Lung (tissue), 12 donors: ENCODE results near the gene YTHDF1. TPM values are rescaled to one million over a fixed set of nuclear protein-coding genes. Genes with fewer than 3 reads are reported as not detected.

ENCODE experiments used
- ATAC-seq: fragments of 200-7000 bp; cut with Tn5 transposase; one replicate; pipeline ENCODE4 v1.9.1; 2020; ENCODE audit warnings: moderate number of reproducible peaks; ENCODE audit not compliant: insufficient read depth, low FRiP score
- DNase-seq, 3 donors: peaks; one replicate each; pipeline ENCODE4 v3.0.0-alpha.2; 2013 to 2017
- H3K27ac ChIP-seq, 2 donors: one replicate each; pipeline ENCODE4 v1.5.1; 2013; ENCODE audit warnings: mild to moderate bottlenecking in 2 of 2, moderate library complexity in 2 of 2, control low read depth in 1 of 2, inconsistent platforms in 1 of 2, low read depth in 1 of 2, low read length in 1 of 2
- H3K27me3 ChIP-seq, 3 donors: one replicate each; pipeline ENCODE4 v1.5.1; 2013; ENCODE audit warnings: low read length in 2 of 3; ENCODE audit not compliant: control insufficient read depth in 3 of 3, insufficient read depth in 3 of 3
- H3K36me3 ChIP-seq, 4 donors: one replicate each; pipeline ENCODE4 v1.5.1; 2013; ENCODE audit warnings: low read length in 4 of 4, mild to moderate bottlenecking in 1 of 4, moderate library complexity in 1 of 4; ENCODE audit not compliant: control insufficient read depth in 4 of 4, insufficient read depth in 4 of 4
- H3K4me1 ChIP-seq, 5 donors: one replicate each; pipeline ENCODE4 v1.5.1; 2013; ENCODE audit warnings: low read length in 5 of 5, mild to moderate bottlenecking in 2 of 5, moderate library complexity in 1 of 5; ENCODE audit not compliant: control insufficient read depth in 5 of 5, insufficient read depth in 5 of 5
- H3K4me3 ChIP-seq: one replicate; pipeline ENCODE4 v1.5.1; 2013; ENCODE audit warnings: mild to moderate bottlenecking, control low read depth, moderate library complexity
- H3K9ac ChIP-seq, 2 donors: one replicate each; pipeline ENCODE4 v1.5.1; 2013; ENCODE audit warnings: low read length in 2 of 2, control low read depth in 1 of 2; ENCODE audit not compliant: insufficient read depth in 1 of 2
- H3K9me3 ChIP-seq, 4 donors: one replicate each; pipeline ENCODE4 v1.5.1; 2013; ENCODE audit warnings: low read length in 3 of 4, mild to moderate bottlenecking in 1 of 4, moderate library complexity in 1 of 4; ENCODE audit not compliant: control insufficient read depth in 4 of 4, insufficient read depth in 3 of 4
- WGBS, 2 donors: extraction: QIAGEN DNeasy Blood & Tissue Kit; methylation state at CpG; one replicate each; pipeline ENCODE4 v1.1.7; 2013; 5-methylcytosine and 5-hydroxymethylcytosine counted together
- polyA plus RNA-seq, 2 donors: library from polyadenylated mRNA; stranded (reverse); fragments of 200-250 nt; gene quantifications; one replicate each; pipeline ENCODE4 v1.2.1, GENCODE V29; 2013
- total RNA-seq, 2 donors: library from RNA; depleted of rRNA in 1 of 2; stranded (reverse); fragments of >200 nt in 1 of 2; gene quantifications; one replicate each; pipeline ENCODE4 v1.2.1, GENCODE V29; 2014 to 2021
- TF ChIP-seq, protein P1 (sequence below): IDR thresholded peaks from 2 replicates; pipeline ENCODE4 v1.5.1; 2012; ENCODE audit warnings: mild to moderate bottlenecking; ENCODE audit errors: control extremely low read depth, extremely low read depth
- donor health status: control.
- donor health status: control.
- donor health status: Bipolar disorder and iron deficiency.
- donor health status: healthy.
- donor health status: DM: yes; HTN: yes; CAD: no.

YTHDF1 gene
- total and polyA plus RNA-seq, 4 donors = 21.9 to 33.8 (median 24.1) TPM

DNA sequence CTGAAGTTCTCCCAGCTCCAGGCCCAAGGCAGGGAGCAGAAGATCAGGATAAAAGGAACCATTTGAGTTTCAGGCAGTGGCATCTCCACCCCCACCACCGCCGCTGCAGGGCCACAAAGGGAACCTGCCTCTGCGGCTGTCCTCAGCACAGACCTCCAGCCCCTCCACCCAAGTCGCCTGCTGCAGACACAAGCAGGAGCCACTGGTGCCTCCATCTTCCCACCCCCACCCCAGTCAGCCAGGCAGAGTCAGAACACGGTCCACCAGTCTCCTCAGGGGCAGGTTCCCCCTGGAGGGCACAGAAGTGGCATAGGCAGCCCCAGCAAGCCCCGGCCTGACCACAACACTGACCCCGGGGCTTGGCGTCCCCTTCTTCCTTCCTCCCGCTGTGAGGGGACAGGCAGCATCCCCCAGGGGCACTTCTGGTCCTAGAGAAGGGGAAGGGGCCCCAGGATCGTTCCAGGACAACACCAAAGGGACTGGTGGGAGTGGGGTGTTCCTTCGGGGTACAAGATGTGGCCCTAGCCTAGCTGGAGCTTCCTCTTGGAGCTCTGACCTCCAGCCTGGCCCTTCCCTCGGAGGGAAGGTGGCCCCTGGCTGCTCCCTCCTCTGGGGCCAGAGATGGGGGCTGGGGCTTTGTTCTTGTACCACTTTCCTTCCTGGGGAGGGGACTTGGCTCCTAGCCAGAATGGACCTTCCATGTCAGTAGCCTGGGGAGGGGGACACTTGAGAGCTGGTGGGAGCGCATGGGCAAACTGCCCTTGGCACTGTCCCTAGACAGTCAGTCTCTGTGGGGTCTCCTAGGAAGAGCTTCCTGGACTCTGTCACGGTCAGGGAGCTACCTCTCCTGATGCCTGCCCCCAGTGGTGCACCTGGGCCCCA, 36.0 kb downstream of the YTHDF1 start:
- Histone ChIP-seq H3K4me1 (peaks cover 0 to 22% (median 0%) of the 10 kb centered on the region in 5 donors), H3K4me3 (no peak overlapping the region), H3K36me3 (no peaks in the 10 kb centered on the region), H3K9ac (no peak overlapping the region), H3K27me3 (peaks cover 10 to 40% (median 27%) of the 10 kb centered on the region in 3 donors), H3K27ac (no peak overlapping the region), H3K9me3 (peaks cover 0 to 14% (median 0%) of the 10 kb centered on the region in 4 donors)
- TF ChIP-seq, protein P1, sequence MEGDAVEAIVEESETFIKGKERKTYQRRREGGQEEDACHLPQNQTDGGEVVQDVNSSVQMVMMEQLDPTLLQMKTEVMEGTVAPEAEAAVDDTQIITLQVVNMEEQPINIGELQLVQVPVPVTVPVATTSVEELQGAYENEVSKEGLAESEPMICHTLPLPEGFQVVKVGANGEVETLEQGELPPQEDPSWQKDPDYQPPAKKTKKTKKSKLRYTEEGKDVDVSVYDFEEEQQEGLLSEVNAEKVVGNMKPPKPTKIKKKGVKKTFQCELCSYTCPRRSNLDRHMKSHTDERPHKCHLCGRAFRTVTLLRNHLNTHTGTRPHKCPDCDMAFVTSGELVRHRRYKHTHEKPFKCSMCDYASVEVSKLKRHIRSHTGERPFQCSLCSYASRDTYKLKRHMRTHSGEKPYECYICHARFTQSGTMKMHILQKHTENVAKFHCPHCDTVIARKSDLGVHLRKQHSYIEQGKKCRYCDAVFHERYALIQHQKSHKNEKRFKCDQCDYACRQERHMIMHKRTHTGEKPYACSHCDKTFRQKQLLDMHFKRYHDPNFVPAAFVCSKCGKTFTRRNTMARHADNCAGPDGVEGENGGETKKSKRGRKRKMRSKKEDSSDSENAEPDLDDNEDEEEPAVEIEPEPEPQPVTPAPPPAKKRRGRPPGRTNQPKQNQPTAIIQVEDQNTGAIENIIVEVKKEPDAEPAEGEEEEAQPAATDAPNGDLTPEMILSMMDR = no peak
- 32 to 34% methylated on average over 14 of the region's 14 CpGs for WGBS, 2 donors
- no peak for ATAC-seq
- DNase-seq = no peak

DNA sequence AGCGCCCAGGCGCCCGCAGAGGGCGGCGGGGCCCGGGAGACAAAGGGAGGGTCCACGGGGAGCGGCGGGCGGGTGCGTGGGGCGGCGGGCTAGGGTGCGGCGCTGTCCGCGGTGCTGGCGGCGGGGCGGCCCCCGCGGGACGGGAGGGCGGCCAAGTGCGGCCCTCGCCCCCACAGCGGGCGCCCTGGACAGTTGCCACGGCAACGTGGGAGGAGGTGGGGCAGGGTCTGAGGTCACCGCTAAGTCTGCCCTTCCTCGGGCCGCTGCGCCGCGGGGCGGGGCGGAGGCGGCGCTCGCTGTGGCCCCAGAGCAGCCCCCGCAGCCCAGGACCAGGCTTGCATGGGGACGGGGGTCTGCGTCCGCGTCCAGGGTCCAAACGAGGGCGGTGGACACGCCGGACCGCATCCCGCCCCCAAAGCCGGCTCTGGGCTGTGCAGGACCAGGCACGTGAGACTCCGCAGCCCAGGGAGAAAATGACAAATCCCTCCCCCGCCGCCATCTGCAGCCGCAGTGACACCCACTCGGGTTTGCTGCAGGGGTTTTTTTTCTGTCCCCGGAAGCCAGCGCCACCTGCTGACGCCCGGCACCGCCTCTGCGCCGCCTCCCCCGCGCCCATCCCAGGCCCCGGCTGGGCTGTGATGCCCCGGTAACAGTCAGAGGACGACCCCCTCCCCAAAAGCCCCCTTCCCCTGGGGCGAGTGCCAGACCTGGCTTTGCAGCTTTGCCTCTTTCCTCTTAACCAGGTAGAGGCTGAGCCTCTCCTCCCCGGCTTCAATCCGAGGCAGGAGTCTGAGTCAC, 36.8 kb downstream of the YTHDF1 start:
- H3K9ac ChIP-seq = no peak overlapping the region
- H3K4me3 ChIP-seq = no peak overlapping the region
- 0 to 2% methylated on average over 40 to 74 of the region's 74 CpGs for WGBS, 2 donors
- H3K9me3 ChIP-seq = peaks cover 0 to 15% (median 0%) of the 10 kb centered on the region in 4 donors
- no peaks in the 10 kb centered on the region for H3K36me3 ChIP-seq
- DNase-seq = peak in 1 of 3 donors; percentile 3
- H3K27me3 ChIP-seq = peaks cover 16 to 48% (median 31%) of the 10 kb centered on the region in 3 donors
- TF ChIP-seq, protein P1 = no peak
- ATAC-seq = no peak
- H3K27ac ChIP-seq = no peak overlapping the region
- H3K4me1 ChIP-seq = peaks cover 0 to 22% (median 0%) of the 10 kb centered on the region in 5 donors

- Histone ChIP-seq H3K36me3 (no peaks in the 10 kb centered on the region), H3K27ac (no peak overlapping the region), H3K9ac (no peak overlapping the region), H3K27me3 (peaks cover 21 to 52% (median 29%) of the 10 kb centered on the region in 3 donors), H3K9me3 (peaks cover 0 to 14% (median 0%) of the 10 kb centered on the region in 4 donors), H3K4me3 (no peak overlapping the region), H3K4me1 (peaks cover 0 to 22% (median 0%) of the 10 kb centered on the region in 5 donors)
- no peak for ATAC-seq
- 2% methylated on average over 37 to 49 of the region's 49 CpGs for WGBS, 2 donors
- DNase-seq = peak in 1 of 3 donors; percentile 4
- TF ChIP-seq, protein P1 = no peak
Measured at GRCh38 chr20:63178446-63178820, 37.5 kb downstream of the YTHDF1 start.
